ENCODE data around the gene CDIPT. TPM values are rescaled to one million over a fixed set of nuclear protein-coding genes. Genes with fewer than 3 reads are reported as not detected.
"Not testable (repeated sequence)": the region's sequence is repeated elsewhere in the genome, so short reads cannot be mapped to it uniquely, and the experiment has no call there.

Gene CDIPT
- total RNA-seq, 1 experiment from 2014 or later, result 80.9 TPM

DNA sequence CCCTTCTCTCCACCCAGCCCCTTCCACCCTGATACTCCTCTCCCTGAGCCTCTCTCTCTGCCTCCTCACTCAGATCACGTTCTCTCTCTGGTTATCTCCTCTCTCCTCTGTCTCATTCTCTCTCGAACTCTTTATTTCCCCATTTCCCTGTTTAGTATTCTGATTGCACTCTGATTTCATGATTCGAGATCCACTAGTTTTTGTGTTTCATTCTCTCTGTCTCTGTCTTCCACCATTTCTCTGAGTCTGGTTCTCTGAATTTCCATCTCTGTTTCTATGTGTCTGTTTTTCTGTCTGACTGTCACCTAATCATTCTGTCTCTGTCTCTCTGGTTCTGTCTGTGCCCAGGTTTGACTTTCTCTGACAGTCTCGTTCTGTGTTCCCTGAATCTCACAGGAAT, 34.3 kb upstream of the CDIPT start:
- DNase-seq (ENCODE audit: low read depth), result no peak

DNA sequence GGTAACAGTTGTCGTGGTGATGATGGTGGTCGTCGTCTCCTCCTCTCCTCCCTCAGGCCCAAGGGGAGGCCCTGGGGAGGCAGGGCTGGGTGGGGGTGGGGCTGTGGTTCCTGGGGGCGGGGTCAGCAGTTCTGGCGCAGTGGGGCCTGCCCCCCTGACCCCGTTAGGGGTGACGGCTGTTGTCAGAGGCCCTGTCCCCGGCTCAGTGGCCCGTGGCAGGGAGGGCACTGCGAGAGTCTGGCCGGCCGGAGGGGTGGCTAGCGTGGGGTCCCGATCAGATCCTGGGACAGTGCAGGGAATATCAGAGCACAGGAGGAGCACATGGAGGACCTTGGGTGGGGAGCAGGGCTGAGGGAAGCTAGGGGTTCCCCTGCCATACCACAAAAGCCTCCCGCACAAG, 33.8 kb upstream of the CDIPT start:
- DNase-seq (ENCODE audit: low read depth), result no peak

DNA sequence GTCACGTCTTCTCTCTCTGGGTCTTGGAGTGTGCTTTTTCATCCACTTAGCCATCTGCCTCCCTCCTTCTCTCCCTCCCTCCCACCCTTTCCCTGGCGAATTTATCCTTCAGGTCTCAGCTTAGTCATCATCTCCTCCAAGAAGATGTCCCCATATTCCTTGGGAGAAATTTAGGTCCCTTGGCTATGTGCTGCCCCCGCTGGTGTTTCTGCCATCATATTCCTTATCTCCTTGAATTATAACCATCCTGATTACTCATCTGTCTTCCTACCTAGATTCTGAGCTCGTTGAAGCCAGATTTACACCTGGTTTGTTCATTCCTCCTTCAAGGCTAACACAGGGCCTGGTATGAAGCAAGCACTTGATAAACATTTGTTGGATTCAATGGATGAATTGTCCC, 31.3 kb upstream of the CDIPT start:
- no peak for DNase-seq (ENCODE audit: low read depth)

DNA sequence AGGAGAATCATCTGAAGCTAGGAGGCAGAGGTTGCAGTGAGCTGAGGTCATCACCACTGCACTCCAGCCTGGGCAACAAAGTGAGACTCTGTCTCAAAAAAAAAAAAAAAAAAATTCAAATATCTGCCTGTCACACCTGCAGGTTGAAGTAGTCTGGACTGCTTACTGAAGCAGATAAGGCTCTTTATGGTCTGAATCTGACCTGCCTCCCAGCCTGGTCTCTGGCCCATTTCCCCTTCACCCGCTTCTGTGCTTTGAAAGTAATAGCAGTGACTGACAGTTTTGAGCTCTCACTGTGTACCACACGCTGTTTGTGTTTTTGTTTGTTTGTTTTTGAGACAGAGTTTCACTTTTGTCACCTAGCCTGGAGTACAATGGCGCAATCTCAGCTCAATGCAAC, 30.5 kb upstream of the CDIPT start:
- no peak for DNase-seq (ENCODE audit: low read depth)

DNA sequence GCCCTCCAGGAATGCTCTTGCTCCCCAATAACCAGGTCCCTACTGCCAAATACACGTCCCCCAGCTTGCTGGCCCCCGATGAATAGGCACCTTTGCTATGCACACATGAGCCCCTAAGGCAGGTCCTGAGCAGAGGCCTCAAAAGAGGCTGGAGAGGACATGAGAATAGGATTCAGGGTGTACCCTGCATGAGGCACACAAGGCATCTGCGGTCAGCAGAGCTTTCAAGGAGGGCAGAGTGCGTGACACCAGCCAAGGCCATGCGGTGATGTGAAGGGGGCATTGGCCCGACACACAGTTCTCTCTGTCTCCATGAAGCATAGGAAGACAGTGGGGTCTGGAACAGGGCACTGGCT, 29.4 kb upstream of the CDIPT start:
- no peak for DNase-seq (ENCODE audit: low read depth)

DNA sequence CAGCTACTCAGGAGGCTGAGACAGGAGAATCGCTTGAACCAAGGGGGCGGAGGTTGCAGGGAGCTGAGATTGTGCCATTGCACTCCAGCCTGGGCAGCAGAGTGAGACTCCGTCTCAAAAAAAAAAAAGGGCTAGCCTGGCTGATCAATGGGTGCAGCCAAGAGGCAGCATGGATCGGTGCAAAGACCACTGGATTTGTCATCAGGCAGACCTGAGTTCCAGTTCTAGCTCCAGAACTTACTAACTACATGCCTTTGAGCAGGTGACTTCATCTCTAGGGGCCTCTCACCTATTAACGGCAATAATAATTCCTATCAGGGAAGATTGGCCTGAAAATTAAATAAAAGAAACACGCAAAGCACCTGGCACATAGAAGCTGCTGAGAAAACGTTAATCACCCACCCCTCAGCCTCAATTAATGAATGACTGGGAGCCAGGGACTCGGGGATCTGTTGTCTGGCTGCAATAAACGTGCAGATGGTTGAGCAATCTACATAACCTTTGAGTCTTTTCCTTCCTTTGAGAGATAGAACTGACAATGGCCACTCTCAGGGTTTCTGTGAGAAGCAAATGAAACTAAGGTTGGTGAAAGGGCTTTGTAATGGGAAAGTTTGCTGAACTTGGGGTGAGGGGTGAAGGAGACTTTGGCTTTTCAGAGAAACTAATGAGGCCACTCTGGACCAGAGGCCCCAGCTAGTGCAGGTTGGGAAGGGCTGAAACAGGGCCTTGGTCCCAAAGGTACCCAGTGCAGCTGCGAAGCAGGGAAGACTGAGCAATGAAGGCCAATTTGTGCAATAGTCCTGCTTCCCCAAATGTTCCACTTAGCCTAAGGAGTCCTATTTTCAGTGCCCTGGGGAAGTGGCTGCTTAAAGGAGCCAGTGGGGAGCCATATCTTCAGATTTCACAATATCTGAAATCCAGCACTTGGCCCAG, 28.8 kb upstream of the CDIPT start:
- DNase-seq (ENCODE audit: low read depth), result no peak

DNA sequence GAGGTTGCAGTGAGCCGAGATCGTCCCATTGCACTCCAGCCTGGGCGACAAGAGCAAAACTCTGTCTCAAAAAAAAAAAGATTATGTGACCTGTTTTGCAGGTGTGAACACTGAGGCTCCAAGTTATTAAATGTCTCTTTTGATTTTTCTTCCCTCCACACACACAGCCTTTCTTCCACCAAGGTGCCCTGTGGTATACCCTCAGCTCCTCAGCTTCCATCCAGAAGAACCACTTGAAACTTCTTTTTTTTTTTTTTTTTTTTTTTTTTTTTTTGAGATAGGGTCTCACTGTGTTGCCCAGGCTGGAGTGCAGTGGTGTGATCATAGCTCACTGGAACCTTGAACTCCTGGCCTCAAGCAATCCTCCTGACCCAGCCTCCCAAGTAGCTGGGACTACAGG, 26.3 kb upstream of the CDIPT start:
- DNase-seq (ENCODE audit: low read depth), result not testable (repeated sequence)

DNA sequence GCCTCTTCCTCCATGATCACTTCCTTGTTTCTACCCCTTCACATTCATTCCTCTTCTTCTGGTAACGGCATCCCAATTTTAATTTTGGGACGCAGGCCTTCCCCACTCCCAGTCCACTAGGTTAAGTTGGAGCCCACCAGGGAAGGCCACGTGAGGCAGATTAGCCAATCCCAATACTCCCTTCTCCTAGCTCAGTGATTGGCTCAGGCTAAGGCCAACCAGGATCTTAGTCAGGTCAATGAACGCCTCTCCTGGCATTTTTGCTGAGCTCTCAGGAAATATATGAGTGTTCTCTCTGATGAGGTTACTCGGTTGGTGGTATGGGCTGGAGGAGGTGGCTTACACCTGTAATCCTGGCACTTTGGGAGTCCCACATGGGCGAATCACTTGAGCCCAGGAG, 21.0 kb upstream of the CDIPT start:
- DNase-seq (ENCODE audit: low read depth), result no peak

DNA sequence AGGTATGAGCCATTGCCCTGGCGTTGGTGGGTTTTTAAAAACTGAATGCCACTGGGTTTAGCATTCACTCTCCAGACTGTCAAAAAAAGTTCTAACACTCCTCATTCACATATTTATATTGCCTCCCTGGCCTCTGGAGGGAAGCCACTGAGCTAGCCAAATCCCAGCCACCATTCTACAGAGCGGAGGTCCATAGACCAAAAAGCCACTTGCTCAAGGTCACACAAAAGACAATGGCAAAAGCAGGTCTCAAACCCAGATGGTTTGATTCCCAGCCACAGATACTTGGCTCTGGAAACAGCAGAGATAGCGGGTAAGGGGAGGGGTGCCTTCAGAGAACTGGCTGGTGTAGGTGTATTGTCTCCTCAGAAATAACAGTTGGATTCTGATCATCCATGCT, 18.0 kb upstream of the CDIPT start:
- DNase-seq (ENCODE audit: low read depth), result no peak

DNA sequence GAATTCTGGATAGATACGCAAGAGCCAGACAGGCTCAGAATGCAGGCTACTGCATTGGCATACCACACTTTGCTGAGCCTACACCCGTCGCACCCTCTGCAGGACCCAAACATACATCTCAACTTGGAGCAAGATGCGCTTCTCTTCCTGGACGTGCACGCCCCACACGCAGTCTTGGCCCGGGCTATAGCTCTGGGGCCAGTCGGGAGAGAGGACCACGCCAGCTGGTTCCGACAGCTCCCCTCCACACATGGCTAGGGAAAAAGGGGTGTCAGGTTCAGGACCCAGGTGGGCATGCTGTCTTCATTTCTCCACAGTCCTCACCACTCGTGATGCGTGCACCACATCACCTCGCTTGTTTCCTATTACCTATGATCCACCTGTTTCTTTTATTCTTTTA, 15.1 kb upstream of the CDIPT start:
- no peak for DNase-seq (ENCODE audit: low read depth)

DNA sequence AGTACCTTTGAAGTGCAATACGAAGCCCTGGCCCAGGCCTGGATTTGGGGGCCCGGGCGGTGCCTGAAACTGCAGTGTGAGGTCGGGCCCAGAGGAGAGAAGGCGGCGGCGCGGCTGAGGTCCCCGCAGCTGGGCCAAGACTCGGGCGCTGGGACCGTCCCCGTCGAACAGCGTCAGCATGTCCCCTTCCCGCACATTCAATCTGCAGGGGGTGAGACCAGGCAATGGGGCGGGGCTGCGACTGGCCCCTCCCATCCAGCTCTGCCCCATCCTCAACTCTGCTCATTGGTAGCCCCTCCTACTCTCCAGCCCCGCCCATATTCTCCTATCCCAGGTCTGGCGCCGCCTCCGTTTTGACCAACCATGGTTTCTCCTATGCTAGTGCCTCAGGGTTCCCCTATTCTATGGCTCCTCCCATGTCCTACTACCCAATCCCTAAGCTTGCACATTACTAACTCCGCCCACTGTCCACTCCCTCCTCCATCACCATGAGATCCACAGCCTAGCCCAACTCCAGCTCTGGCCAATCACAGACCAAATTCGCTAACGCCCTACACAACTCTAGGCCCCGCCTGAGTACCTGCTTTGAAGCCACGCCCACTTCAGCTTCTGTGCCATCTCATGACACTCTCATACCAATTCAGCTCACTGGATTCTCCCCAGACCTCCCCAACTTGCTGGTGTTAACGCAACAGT, 14.4 kb upstream of the CDIPT start:
- peak; percentile 12 for DNase-seq (ENCODE audit: low read depth)

DNA sequence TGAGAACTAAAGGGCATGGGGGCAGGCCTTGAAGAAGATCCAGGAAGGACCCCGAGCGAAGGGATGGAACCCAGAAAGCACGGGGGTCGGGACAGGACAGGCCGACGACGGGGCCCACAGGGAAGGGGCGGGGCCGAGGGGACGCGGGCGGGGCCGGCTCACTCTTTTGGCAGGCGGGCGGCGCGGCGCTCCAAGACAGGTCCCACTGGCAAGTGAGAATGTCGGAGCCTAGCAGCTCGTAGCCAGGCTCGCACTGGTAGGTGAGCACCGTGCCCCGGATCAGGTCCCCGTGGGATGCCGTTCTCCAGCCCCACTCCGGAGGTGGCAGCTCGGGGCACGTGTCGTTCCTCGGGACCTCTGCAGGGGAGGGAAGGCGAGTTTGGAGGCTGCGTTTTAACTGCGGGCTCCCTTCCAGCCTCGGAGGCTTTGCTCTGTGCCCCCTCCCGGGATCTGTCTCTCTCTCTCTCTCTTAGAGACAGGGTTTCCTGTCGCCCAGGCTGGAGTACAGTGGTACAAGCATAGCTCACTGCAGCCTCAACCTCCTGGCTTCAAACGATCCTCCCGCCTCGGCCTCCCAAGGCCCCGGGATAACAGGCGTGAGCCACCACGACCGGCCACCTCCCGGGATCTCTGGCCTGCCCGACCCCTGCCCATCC, 13.7 kb upstream of the CDIPT start:
- no peak for DNase-seq (ENCODE audit: low read depth)

DNA sequence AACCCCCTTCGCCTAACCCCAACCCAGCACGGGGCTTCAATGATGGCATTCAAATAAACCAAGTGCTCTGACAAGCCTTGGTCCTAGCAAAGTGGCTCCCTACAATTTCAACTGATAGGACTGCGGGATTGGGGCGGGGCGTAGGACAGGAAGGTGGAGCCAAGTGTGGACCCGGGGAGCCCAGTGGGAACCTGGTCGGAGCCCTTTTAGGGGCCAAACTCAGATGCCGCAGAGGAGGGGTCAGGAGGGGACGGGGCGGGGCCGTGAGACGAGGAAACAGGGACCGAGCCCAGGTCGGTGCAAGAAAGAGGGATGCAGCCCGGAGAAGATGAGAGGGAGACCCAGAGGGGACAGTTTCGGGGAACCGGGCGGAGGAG, 13.2 kb upstream of the CDIPT start:
- no peak for DNase-seq (ENCODE audit: low read depth)

DNA sequence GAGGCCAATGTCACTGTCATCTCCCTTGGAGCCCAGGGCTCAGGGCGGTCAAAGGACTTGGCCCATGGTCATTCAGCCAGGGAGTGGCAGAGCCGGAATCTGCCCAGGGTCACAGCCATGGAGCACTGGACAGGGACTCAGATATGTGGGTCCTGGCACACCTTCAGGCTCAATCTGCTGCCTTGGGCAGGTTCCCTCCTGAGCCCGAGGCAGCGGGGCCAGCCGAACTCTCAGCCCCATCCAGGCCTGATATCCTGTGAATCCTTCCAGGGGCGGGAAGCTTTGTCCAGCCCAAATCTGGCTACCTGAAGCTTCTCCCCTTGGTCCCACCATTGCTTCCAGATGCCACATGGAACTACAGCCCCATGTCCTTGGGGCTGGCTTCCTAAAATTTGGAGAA, 12.2 kb upstream of the CDIPT start:
- DNase-seq (ENCODE audit: low read depth), result no peak

DNA sequence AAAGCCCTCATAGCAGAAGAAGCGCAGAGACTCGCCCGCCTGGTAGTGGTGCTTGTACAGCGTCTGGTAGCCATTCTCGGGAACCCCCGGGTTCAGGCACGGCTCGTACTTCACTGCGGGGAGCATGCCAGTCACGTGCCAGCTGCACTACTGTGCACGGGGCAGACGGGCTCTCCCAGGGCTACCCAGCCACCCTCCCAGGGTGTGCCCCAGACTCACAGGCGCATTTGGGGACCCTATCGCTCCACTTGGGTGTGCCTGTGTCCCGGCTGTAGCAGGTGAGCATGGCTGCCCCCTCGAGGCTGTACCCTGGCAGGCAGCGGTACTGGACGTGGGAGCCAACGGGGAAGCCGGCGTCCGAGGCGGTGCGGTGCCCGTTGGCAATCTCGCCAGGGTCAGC, 10.3 kb upstream of the CDIPT start:
- no peak for DNase-seq (ENCODE audit: low read depth)

DNA sequence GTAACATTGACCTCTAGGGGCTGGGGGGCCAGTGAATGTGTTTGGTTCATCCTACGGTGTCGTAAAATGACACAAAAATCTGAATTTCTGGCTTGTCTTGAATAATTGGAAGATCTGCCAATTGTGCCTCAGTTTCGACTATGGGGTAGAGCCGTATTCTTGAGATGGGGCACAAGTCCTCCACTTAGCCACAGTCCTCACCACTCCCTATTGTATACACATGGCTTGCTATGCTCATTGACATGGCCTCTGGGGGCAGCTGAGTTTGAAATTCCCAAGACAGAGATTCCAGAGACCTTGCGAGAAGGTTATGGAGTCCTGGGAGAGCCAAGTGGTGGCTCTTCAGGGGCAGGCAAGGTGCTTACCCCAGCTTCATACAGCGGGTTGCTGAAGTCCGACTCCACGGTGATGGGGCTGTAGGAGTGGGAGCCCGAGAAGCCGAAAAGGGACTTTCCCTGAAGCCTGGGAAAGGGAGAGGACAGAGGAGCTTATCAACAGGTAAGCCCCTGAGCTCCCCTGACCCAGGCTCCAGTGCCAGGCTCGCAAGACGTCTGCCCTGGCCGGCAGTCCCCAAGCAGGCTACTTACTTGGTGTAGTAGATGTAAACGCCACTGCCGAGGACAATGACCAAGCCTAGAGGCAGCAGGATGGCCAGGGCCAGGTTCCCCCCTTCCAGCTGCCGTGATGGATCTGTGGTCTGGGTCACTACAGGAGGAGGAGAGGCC, 9.0 kb upstream of the CDIPT start:
- DNase-seq (ENCODE audit: low read depth), result no peak

DNA sequence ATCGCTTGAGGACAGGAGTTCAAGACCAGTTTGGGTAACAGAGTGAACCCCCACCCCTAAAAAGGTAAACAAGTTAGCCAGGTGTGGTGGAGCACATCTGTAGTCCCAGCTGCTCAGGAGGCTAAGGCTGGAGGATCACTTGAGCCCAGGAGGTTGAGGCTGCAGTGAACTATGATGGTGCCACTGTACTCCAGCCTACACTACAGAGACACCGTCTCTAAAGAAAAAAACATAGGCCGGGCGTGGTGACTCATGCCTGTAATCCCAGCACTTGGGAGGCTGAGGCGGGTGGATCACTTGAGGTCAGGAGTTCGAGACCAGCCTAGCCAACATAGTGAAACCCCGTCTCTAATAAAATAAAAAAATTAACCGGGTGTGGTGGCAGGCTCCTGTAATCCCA, 6.0 kb upstream of the CDIPT start:
- not testable (repeated sequence) for DNase-seq (ENCODE audit: low read depth)

DNA sequence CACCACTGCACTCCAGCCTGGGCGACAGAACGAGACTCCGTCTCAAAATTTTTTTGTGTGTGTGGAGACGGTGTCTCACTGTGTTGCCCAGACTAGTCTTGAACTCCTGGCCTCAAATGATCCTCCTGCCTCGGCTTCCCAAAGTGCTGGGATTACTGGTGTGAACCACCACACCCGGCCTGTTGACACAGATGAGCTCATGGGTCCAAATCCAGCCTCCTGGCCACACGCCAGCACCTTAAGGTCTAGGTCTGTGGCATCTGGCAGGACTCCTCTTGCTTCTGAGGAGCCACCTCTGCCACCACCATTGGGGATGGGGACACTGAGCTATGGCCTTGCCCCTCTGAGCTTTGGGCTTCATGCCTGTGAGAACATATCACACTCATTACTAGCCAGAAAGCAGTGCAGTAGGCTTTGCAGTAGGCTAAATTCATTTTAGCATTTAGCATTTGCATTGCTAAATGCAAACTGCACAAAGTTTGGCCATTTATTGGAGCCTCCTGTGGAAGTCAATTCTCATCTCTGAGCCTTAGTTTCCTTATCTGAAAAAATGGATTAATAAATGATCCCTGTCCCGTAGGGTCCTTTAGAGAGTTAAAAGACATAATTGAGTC, 5.5 kb upstream of the CDIPT start:
- no peak for DNase-seq (ENCODE audit: low read depth)

DNA sequence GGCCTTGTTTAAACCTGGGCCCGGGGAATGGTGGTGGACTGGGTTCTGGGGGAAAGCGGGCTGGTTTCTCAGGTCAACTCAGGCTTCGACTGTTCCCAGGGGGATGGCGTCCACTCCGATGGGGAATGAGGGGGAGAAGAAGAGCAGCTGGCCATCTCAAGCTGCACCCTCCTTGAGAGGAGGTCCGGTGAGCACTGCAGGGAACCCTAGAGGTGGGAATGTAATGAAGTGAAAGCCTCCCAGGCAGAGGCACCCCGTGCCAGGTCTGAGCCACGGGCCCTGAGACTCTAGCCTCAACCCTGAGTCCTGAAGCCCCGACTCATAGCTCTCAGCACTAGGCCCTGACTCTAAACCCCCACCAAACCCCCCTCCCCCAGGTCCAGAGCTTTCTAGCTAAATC, 1.2 kb upstream of the CDIPT start:
- no peak for DNase-seq (ENCODE audit: low read depth)

DNA sequence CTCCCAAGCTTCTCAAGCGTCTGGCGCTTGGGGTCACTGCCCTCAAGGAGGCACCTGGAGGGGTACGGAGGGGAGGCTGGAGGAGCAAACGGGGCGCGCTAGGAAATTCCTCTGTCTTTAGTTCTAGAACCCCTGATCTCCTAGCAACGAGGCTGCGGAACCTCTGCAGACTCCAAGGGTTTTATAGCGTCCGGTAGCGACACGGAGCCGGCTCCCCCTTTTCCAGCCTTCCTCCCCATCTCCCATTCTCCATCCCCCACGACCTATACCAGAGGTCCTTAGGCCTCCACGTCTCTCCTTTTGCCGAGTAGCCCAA, 601 bp upstream of the CDIPT start:
- DNase-seq (ENCODE audit: low read depth), result no peak

DNA sequence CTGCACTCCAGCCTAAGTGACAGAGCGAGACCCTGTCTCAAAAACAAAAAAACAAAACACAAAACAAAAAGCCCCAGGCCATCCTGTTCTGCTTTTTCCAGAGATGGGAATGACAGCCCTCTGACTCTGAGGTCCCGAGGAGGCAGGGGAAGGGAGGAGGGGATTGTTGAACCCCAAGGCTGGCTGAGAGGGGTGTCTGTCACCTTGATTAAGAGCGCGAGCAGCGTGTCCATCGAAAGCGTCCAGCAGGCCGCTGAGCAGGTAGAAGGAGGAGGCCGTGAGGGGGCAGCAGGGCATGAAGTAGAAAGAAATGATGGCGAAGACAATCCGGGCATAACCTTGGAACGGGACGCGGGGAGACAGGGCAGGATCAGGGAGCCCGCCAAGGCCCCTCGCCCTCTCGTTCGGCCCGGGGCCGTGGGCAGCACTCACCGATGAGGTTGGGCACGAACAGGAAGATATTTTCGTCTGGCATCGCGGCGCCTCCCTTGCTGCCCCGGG, 593 bp downstream of the CDIPT start:
- DNase-seq (ENCODE audit: low read depth), result no peak
